HepG2 (cell line): ENCODE results near the gene ACSL3. TPM values are rescaled to one million over a fixed set of nuclear protein-coding genes. Genes with fewer than 3 reads are reported as not detected.

Experiments
- ATAC-seq: fragments of 200-7000 bp; cut with Tn5 transposase; 3 replicates; pipeline ENCODE4 v1.9.1; 2020; ENCODE audit warnings: mild to moderate bottlenecking, moderate library complexity
- BruUV-seq: library from RNA; stranded (reverse); fragments of 400-500 nt; replicated peaks from 2 replicates; lab custom pipeline; 2021; lab: Mats Ljungman, UMichigan
- CTCF ChIA-PET: fragments of 300-600 bp; formaldehyde crosslinking; extraction: SDS; loops from one replicate; lab custom pipeline; 2021; ENCODE audit warnings: low total read pairs, inconsistent platforms, low intra/inter-chr PET ratio; lab: Yijun Ruan, JAX
- POLR2A ChIA-PET: fragments of 350-600 bp; sonication (Branson Sonifier 250); formaldehyde crosslinking; loops from one replicate; lab custom pipeline; 2020; ENCODE audit warnings: antibody characterized with exemption, inconsistent platforms; lab: Yijun Ruan, JAX
- DNase-seq: peaks from one replicate; pipeline ENCODE4 v3.0.0-alpha.2; 2015; ENCODE audit warnings: low spot score
- FAIRE-seq: peaks from 3 replicates; lab custom pipeline; 2011; peaks lifted over from hg19 to GRCh38; lab: Jason Lieb, UNC
- H2AFZ ChIP-seq: one replicate; pipeline ENCODE4 v1.6.1; 2011; ENCODE audit warnings: low read length, inconsistent platforms
- H3K27ac ChIP-seq: fragments of 300-600 bp; 3 replicates; pipeline ENCODE4 v1.8.0; 2011; ENCODE audit warnings: mixed run types, mild to moderate bottlenecking, mixed read lengths, low read length, inconsistent platforms; ENCODE audit not compliant: insufficient read depth; ENCODE audit errors: extremely low read length
- H3K27me3 ChIP-seq, 2 experiments: fragments of 200-600 bp in 1 of 2; 2 replicates in 1 of 2; 3 replicates in 1 of 2; pipeline versions ENCODE4 v1.6.0 to v1.8.0; 2011; ENCODE audit warnings: low read length in 2 of 2, mild to moderate bottlenecking in 2 of 2, moderate library complexity in 2 of 2, inconsistent platforms in 1 of 2; ENCODE audit not compliant: insufficient read depth in 2 of 2, control insufficient read depth in 1 of 2
- H3K36me3 ChIP-seq, 2 experiments: fragments of 200-600 bp in 1 of 2; replicated peaks in 1 of 2; 2 replicates in 1 of 2; 3 replicates in 1 of 2; pipeline versions ENCODE4 v1.5.1 to v1.8.0; 2011; ENCODE audit warnings: low read length in 2 of 2, inconsistent platforms in 1 of 2; ENCODE audit not compliant: insufficient read depth in 2 of 2, control insufficient read depth in 1 of 2
- H3K4me1 ChIP-seq: 2 replicates; pipeline ENCODE4 v1.5.1; 2012; ENCODE audit warnings: low read length, inconsistent platforms; ENCODE audit not compliant: insufficient read depth
- H3K4me2 ChIP-seq: 2 replicates; pipeline ENCODE4 v1.6.0; 2011; ENCODE audit warnings: low read depth, low read length, inconsistent platforms
- H3K4me3 ChIP-seq, 3 experiments: fragments of 200-600 bp in 1 of 3; sonication (generic), shearing (Covaris generic) in 1 of 3; replicated peaks in 1 of 3; 2 replicates each; pipeline ENCODE4 v1.5.1; 2011 to 2016; ENCODE audit warnings: low read length in 3 of 3, inconsistent platforms in 2 of 3, low read depth in 2 of 3, mild to moderate bottlenecking in 2 of 3, control low read depth in 1 of 3, mixed read lengths in 1 of 3; ENCODE audit not compliant: insufficient read depth in 1 of 3
- H3K79me2 ChIP-seq: one replicate; pipeline ENCODE4 v1.6.1; 2011; ENCODE audit warnings: low read length, inconsistent platforms; ENCODE audit not compliant: insufficient read depth
- H3K9ac ChIP-seq: 2 replicates; pipeline ENCODE4 v1.6.0; 2011; ENCODE audit warnings: mild to moderate bottlenecking, low read depth, low read length, inconsistent platforms; ENCODE audit not compliant: insufficient read depth
- H3K9me3 ChIP-seq: 2 replicates; pipeline ENCODE4 v1.5.1; 2012; ENCODE audit warnings: mild to moderate bottlenecking, low read length
- H4K20me1 ChIP-seq: 2 replicates; pipeline ENCODE4 v1.6.0; 2011; ENCODE audit warnings: inconsistent platforms, mild to moderate bottlenecking, low read length, moderate library complexity; ENCODE audit not compliant: insufficient read depth
- GFI1 ChIP-seq: sonication (generic); formaldehyde crosslinking; IDR thresholded peaks from 2 replicates; pipeline ENCODE4 v1.5.0; 2020; ENCODE audit warnings: missing genetic modification reagents, mild to moderate bottlenecking, borderline replicate concordance
- PHB2 ChIP-seq: fragments of 450-650 bp; IDR thresholded peaks from 2 replicates; pipeline ENCODE4 v1.6.1; 2018; ENCODE audit not compliant: partially characterized antibody
- ZNF136 ChIP-seq: sonication (generic); formaldehyde crosslinking; IDR thresholded peaks from 2 replicates; pipeline ENCODE4 v1.8.1; 2022; ENCODE audit warnings: low read depth, mild to moderate bottlenecking, moderate library complexity, missing genetic modification reagents
- ZNF646 ChIP-seq: sonication (generic); formaldehyde crosslinking; IDR thresholded peaks from 2 replicates; pipeline ENCODE4 v1.9.0; 2021; ENCODE audit warnings: mild to moderate bottlenecking, missing genetic modification reagents
- ZNF687 ChIP-seq: sonication (generic); formaldehyde crosslinking; IDR thresholded peaks from 2 replicates; pipeline ENCODE4 v1.5.1; 2020; ENCODE audit warnings: mild to moderate bottlenecking, missing genetic modification reagents, moderate library complexity
- ZNF720 ChIP-seq: sonication (generic); formaldehyde crosslinking; IDR thresholded peaks from 2 replicates; pipeline ENCODE4 v1.4.0; 2020; ENCODE audit warnings: missing genetic modification reagents
- ZNF790 ChIP-seq: sonication (generic); formaldehyde crosslinking; IDR thresholded peaks from 2 replicates; pipeline ENCODE4 v1.8.0; 2022; ENCODE audit warnings: missing genetic modification reagents, mild to moderate bottlenecking, borderline replicate concordance
- WGBS: methylation state at CpG from one replicate; pipeline ENCODE4 v1.1.6; 2017; ENCODE audit warnings: low lambda C conversion rate; 5-methylcytosine and 5-hydroxymethylcytosine counted together
- in situ Hi-C: cut with HindIII; loops from 2 replicates; pipeline ENCODE4 v1.10.0; 2017; ENCODE audit warnings: low pct_unique_long_range_greater_than_20kb; ENCODE audit not compliant: extremely low pct_ligation_motif_present
- intact Hi-C: fragments of 100-400 bp; cut with micrococcal nuclease; formaldehyde crosslinking; loops from one replicate; pipeline ENCODE4 v1.10.0; 2022; ENCODE audit not compliant: unreplicated experiment
- polyA plus RNA-seq, 8 experiments: library from polyadenylated mRNA; depleted of rRNA in 3 of 8; stranded (reverse) in 7 of 8; unstranded in 1 of 8; fragments of >200 nt; fragmentation: Illumina TruSeq in 4 of 8; extraction: Trizol in 4 of 8; gene quantifications; 2 replicates each; pipeline versions ENCODE4 v1.2.1 to v1.2.3, GENCODE V29; 2011 to 2016; ENCODE audit warnings: low read depth in 4 of 8, missing spikeins in 1 of 8, mixed read lengths in 1 of 8; ENCODE audit not compliant: insufficient read depth in 1 of 8
- total RNA-seq, 5 experiments: library from RNA; depleted of rRNA; stranded (reverse); fragments of >200 nt; fragmentation: Illumina TruSeq; extraction: Trizol; gene quantifications; 2 replicates each; pipeline ENCODE4 v1.2.3, GENCODE V29; 2016; ENCODE audit warnings: low read depth in 1 of 5

Gene ACSL3
- total and polyA plus RNA-seq, 2 of the 13 experiments (the other 11 are each of a cell fraction or from before 2014, with no cell fraction given) = 305 to 365 TPM

GRCh38 chr2:222828572-222828971 lies 32.3 kb upstream of the ACSL3 start:
- in situ Hi-C loops = no loop called here

More at GRCh38 chr2:222828572-222828971, 32.3 kb upstream of the ACSL3 start:
- Histone ChIP-seq H3K9ac (no peak overlapping the region), H3K79me2 (no peaks in the 10 kb centered on the region), H3K4me1 (peaks cover 18% of the 10 kb centered on the region), H2AFZ (no peak overlapping the region), H4K20me1 (no peaks in the 10 kb centered on the region), H3K9me3 (no peaks in the 10 kb centered on the region), H3K4me2 (peak overlapping the region; percentile 23; the same call in 1 of the 2 replicates), H3K27me3 (no peaks in the 10 kb centered on the region), H3K27ac (no peak overlapping the region), H3K4me3 (peak overlapping the region in 1 of 3 experiments; percentile 1; a peak in 1 of 6 replicates), H3K36me3 (no peaks in the 10 kb centered on the region)
- CTCF ChIA-PET = no interaction called here
- BruUV-seq = no TSS peak
- intact Hi-C loops = no loop called here
- DNase-seq (no peak), FAIRE-seq (no peak), ATAC-seq (no peak)
- POLR2A ChIA-PET = no interaction called here
- 53% methylated on average over 11 of the region's 11 CpGs for WGBS
- TF ChIP-seq ZNF790 (CRISPR knock-in tag) (no peak), GFI1 (CRISPR knock-in tag) (no peak), ZNF646 (CRISPR knock-in tag) (no peak), PHB2 (no peak), ZNF136 (CRISPR knock-in tag) (no peak), ZNF687 (CRISPR knock-in tag) (no peak), ZNF720 (CRISPR knock-in tag) (no peak)
